Measurements from ENCODE around the gene DENND4B. TPM values are rescaled to one million over a fixed set of nuclear protein-coding genes. Genes with fewer than 3 reads are reported as not detected.

The DENND4B gene
- total and polyA plus RNA-seq, 9 of the 15 experiments (the other 6 are each of a cell fraction or from before 2014, with no cell fraction given) = 9.5 to 80.5 (median 23.1) TPM

DNA sequence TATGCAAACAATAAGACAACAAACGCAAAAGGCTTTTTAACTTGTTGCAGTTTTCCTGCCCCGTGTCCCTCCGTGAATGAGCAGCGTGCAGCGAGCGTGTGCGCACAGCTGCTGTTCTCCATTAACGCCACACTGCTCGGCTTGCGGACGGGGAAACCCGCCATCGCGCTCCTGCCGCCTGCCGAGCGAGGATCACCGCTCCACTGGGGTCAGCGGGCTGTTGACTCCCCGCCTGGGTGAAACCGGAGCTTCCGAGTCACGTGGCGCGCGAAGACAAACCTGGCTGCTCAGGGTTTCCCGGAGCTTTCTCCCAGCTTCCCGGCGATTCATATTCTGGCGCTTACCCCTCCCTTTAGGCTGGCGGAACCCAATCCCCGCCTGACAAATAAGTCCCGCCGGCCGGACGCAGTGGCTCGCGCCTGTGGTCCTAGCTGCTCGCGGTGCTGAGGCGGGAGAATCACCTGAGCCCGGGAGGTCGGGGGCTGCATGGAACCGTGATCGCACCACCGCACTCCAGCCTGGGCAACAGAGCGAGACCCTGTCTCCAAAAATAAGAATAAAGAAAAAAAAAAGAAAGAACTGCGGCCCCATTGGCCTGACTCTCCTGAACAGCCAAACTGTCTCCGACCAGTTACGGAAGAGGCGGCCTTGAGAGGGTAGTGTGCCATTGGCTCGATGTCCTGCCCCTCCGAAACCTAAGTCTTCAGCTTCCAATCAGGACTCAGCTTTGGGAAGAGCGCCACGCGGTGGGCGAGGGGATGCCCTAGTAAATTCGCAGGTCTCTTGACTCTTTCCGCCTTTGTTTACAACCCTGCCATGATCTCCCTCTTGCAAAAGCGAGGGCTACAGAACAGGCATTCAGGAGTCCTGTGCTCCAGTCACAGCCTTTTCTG, 20.8 kb upstream of the DENND4B start, which contains the start of gene CREB3L4 (continued):
- TF ChIP-seq KLF6 (CRISPR knock-in tag; IDR thresholded peaks at IDR 0.05; ENCODE audit: borderline replicate concordance) (no peak), HNRNPL (IDR thresholded peaks at IDR 0.05; ENCODE audit: low read depth, low read length) (no peak), PYGO2 (tag; IDR thresholded peaks at IDR 0.05) (no peak), PPARD (CRISPR knock-in tag; IDR thresholded peaks at IDR 0.05) (no peak), RFX1 (IDR thresholded peaks at IDR 0.05) (no peak), ZNF134 (CRISPR knock-in tag; conservative IDR thresholded peaks at IDR 0.05) (no peak), ADNP (tag; IDR thresholded peaks at IDR 0.05) (no peak), ZNF3 (CRISPR knock-in tag; IDR thresholded peaks at IDR 0.05) (no peak), FOXA3 (CRISPR knock-in tag; conservative IDR thresholded peaks at IDR 0.05 in 1 of 2, IDR thresholded peaks at IDR 0.05 in 1 of 2) (peak in 1 of 2 experiments; percentile 56; a peak in 2 of 4 replicates), ZNF644 (tag; IDR thresholded peaks at IDR 0.05; ENCODE audit: low read depth) (no peak), MAFF (IDR thresholded peaks at IDR 0.05; ENCODE audit: low read length) (no peak), ETV5 (CRISPR knock-in tag; IDR thresholded peaks at IDR 0.05; ENCODE audit: low read depth) (peak; percentile 74), CBX8 (IDR thresholded peaks at IDR 0.05; ENCODE audit: borderline replicate concordance, extremely low read depth, low read depth, low read length, poor library complexity, severe bottlenecking) (no peak), OTX1 (CRISPR knock-in tag; IDR thresholded peaks at IDR 0.05) (0 out of 2 replicates have a peak, but pooled peaks have one; percentile 39), ARID2 (IDR thresholded peaks at IDR 0.05) (peak; percentile 64; the same call in 1 of the 2 replicates), TBL1XR1 (IDR thresholded peaks at IDR 0.05; ENCODE audit: low read length in 2 of 2) (0 out of 4 replicates have a peak, but pooled peaks of 1 of the 2 experiments have one; percentile 17), HDAC6 (IDR thresholded peaks at IDR 0.05; ENCODE audit: low read depth, low read length) (no peak), SMAD2 (IDR thresholded peaks at IDR 0.05; ENCODE audit: low read depth, low read length) (no peak), KDM2B (CRISPR knock-in tag; IDR thresholded peaks at IDR 0.05) (no peak)
- TF ChIP-seq, protein P1, sequence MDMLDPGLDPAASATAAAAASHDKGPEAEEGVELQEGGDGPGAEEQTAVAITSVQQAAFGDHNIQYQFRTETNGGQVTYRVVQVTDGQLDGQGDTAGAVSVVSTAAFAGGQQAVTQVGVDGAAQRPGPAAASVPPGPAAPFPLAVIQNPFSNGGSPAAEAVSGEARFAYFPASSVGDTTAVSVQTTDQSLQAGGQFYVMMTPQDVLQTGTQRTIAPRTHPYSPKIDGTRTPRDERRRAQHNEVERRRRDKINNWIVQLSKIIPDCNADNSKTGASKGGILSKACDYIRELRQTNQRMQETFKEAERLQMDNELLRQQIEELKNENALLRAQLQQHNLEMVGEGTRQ (CRISPR knock-in tag; IDR thresholded peaks at IDR 0.05) = peak; percentile 95
- TF ChIP-seq, protein P2, sequence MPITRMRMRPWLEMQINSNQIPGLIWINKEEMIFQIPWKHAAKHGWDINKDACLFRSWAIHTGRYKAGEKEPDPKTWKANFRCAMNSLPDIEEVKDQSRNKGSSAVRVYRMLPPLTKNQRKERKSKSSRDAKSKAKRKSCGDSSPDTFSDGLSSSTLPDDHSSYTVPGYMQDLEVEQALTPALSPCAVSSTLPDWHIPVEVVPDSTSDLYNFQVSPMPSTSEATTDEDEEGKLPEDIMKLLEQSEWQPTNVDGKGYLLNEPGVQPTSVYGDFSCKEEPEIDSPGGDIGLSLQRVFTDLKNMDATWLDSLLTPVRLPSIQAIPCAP (CRISPR knock-in tag; IDR thresholded peaks at IDR 0.05; ENCODE audit: borderline replicate concordance) = no peak
- TF ChIP-seq, protein P3, sequence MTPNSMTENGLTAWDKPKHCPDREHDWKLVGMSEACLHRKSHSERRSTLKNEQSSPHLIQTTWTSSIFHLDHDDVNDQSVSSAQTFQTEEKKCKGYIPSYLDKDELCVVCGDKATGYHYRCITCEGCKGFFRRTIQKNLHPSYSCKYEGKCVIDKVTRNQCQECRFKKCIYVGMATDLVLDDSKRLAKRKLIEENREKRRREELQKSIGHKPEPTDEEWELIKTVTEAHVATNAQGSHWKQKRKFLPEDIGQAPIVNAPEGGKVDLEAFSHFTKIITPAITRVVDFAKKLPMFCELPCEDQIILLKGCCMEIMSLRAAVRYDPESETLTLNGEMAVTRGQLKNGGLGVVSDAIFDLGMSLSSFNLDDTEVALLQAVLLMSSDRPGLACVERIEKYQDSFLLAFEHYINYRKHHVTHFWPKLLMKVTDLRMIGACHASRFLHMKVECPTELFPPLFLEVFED (CRISPR knock-in tag; conservative IDR thresholded peaks at IDR 0.05) = 0 out of 2 replicates have a peak, but pooled peaks have one; percentile 63
- TF ChIP-seq, protein P4, sequence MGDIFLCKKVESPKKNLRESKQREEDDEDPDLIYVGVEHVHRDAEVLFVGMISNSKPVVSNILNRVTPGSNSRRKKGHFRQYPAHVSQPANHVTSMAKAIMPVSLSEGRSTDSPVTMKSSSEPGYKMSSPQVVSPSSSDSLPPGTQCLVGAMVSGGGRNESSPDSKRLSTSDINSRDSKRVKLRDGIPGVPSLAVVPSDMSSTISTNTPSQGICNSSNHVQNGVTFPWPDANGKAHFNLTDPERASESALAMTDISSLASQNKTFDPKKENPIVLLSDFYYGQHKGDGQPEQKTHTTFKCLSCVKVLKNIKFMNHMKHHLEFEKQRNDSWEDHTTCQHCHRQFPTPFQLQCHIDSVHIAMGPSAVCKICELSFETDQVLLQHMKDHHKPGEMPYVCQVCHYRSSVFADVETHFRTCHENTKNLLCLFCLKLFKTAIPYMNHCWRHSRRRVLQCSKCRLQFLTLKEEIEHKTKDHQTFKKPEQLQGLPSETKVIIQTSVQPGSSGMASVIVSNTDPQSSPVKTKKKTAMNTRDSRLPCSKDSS (IDR thresholded peaks at IDR 0.05; ENCODE audit: low read depth, partially characterized antibody) = no peak

Data from K562 (cell line).